H9 (cell line): ENCODE measurements around the gene PRMT7. TPM values are rescaled to one million over a fixed set of nuclear protein-coding genes. Genes with fewer than 3 reads are reported as not detected.

Experiments
- DNase-seq: peaks from one replicate; pipeline ENCODE4 v3.0.0-alpha.2; 2017
- H2AFZ ChIP-seq: one replicate; pipeline ENCODE4 v1.6.1; 2013; ENCODE audit warnings: mild to moderate bottlenecking, low read length, control low read depth, moderate library complexity
- H2AK5ac ChIP-seq: 2 replicates; pipeline ENCODE4 v1.6.1; 2013; ENCODE audit warnings: low read length, control low read depth, mixed read lengths; ENCODE audit not compliant: insufficient read length
- H2BK120ac ChIP-seq: one replicate; pipeline ENCODE4 v1.6.1; 2013; ENCODE audit warnings: low read depth, mild to moderate bottlenecking, low read length, control low read depth, inconsistent platforms; ENCODE audit not compliant: poor library complexity, severe bottlenecking
- H2BK12ac ChIP-seq: 2 replicates; pipeline ENCODE4 v1.6.1; 2013; ENCODE audit warnings: low read length, control low read depth, mixed read lengths, low read depth; ENCODE audit not compliant: insufficient read length
- H2BK15ac ChIP-seq: 2 replicates; pipeline ENCODE4 v1.6.1; 2013; ENCODE audit warnings: low read depth, low read length, control low read depth
- H2BK20ac ChIP-seq: one replicate; pipeline ENCODE4 v1.6.1; 2013; ENCODE audit warnings: low read depth, mild to moderate bottlenecking, low read length, control low read depth, inconsistent platforms; ENCODE audit not compliant: poor library complexity, severe bottlenecking
- H2BK5ac ChIP-seq: 2 replicates; pipeline ENCODE4 v1.6.1; 2013; ENCODE audit warnings: low read length, control low read depth, mixed read lengths; ENCODE audit not compliant: insufficient read length
- H3K14ac ChIP-seq: 2 replicates; pipeline ENCODE4 v1.6.1; 2013; ENCODE audit warnings: low read length, control low read depth; ENCODE audit not compliant: insufficient read depth
- H3K18ac ChIP-seq: 2 replicates; pipeline ENCODE4 v1.6.1; 2013; ENCODE audit warnings: low read depth, mild to moderate bottlenecking, mixed read lengths, low read length, control low read depth; ENCODE audit not compliant: insufficient read length
- H3K23ac ChIP-seq: 2 replicates; pipeline ENCODE4 v1.6.1; 2013; ENCODE audit warnings: low read length, control low read depth, mixed read lengths, low read depth; ENCODE audit not compliant: insufficient read length
- H3K23me2 ChIP-seq: 2 replicates; pipeline ENCODE4 v1.6.1; 2013; ENCODE audit warnings: low read depth, mild to moderate bottlenecking, mixed read lengths, low read length, control low read depth; ENCODE audit not compliant: insufficient read length, poor library complexity, severe bottlenecking
- H3K27ac ChIP-seq: 2 replicates; pipeline ENCODE4 v1.5.1; 2013; ENCODE audit warnings: low read length, control low read depth, mixed read lengths, low read depth; ENCODE audit not compliant: insufficient read length
- H3K27me3 ChIP-seq: 2 replicates; pipeline ENCODE4 v1.6.1; 2013; ENCODE audit warnings: low read length, control low read depth, inconsistent platforms; ENCODE audit not compliant: insufficient read depth
- H3K4ac ChIP-seq: 2 replicates; pipeline ENCODE4 v1.6.1; 2013; ENCODE audit warnings: low read depth, mild to moderate bottlenecking, control low read depth, inconsistent platforms, low read length, moderate library complexity
- H3K4me1 ChIP-seq: 2 replicates; pipeline ENCODE4 v1.6.1; 2013; ENCODE audit warnings: low read length, control low read depth, inconsistent platforms; ENCODE audit not compliant: insufficient read depth
- H3K4me2 ChIP-seq: 2 replicates; pipeline ENCODE4 v1.6.1; 2013; ENCODE audit warnings: low read length, control low read depth, mixed read lengths; ENCODE audit not compliant: insufficient read length, insufficient read depth
- H3K56ac ChIP-seq: 2 replicates; pipeline ENCODE4 v1.6.1; 2013; ENCODE audit warnings: low read depth, mild to moderate bottlenecking, mixed read lengths, low read length, control low read depth; ENCODE audit not compliant: insufficient read length
- H3K79me1 ChIP-seq: 2 replicates; pipeline ENCODE4 v1.6.1; 2013; ENCODE audit warnings: low read depth, mild to moderate bottlenecking, moderate library complexity, low read length, control low read depth, inconsistent platforms; ENCODE audit not compliant: insufficient read depth, poor library complexity, severe bottlenecking
- H3K79me2 ChIP-seq: 2 replicates; pipeline ENCODE4 v1.6.1; 2013; ENCODE audit warnings: low read length, control low read depth, inconsistent platforms; ENCODE audit not compliant: insufficient read depth
- H3K9ac ChIP-seq: 2 replicates; pipeline ENCODE4 v1.6.1; 2013; ENCODE audit warnings: low read length, control low read depth, mixed read lengths; ENCODE audit not compliant: insufficient read length; ENCODE audit errors: extremely low read depth
- H3K9me3 ChIP-seq: one replicate; pipeline ENCODE4 v1.6.1; 2013; ENCODE audit warnings: low read depth, low read length, inconsistent platforms; ENCODE audit not compliant: control insufficient read depth
- H3T11ph ChIP-seq: one replicate; pipeline ENCODE4 v1.6.1; 2013; ENCODE audit warnings: mild to moderate bottlenecking, low read length, control low read depth, inconsistent platforms
- H4K20me1 ChIP-seq: one replicate; pipeline ENCODE4 v1.6.1; 2013; ENCODE audit not compliant: control insufficient read depth, insufficient read length, insufficient read depth
- H4K5ac ChIP-seq: 2 replicates; pipeline ENCODE4 v1.6.1; 2013; ENCODE audit warnings: low read depth, mild to moderate bottlenecking, mixed read lengths, low read length, control low read depth; ENCODE audit not compliant: insufficient read length
- H4K8ac ChIP-seq: replicated peaks from 2 replicates; pipeline ENCODE4 v1.6.1; 2013; ENCODE audit warnings: low read length, control low read depth, mixed read lengths, low read depth; ENCODE audit not compliant: insufficient read length
- H4K91ac ChIP-seq: 2 replicates; pipeline ENCODE4 v1.6.1; 2013; ENCODE audit warnings: low read depth, mild to moderate bottlenecking, moderate library complexity, mixed read lengths, low read length, control low read depth; ENCODE audit not compliant: insufficient read length
- H3K27ac Mint-ChIP-seq, 3 experiments: 2 replicates in 2 of 3; 3 replicates in 1 of 3; pipeline ENCODE4 v1.8.0; 2020 to 2021; ENCODE audit warnings: mixed read lengths in 3 of 3, mild to moderate bottlenecking in 1 of 3, moderate library complexity in 1 of 3
- H3K27me3 Mint-ChIP-seq: 2 replicates; pipeline ENCODE4 v1.8.0; 2021; ENCODE audit warnings: low read depth, mild to moderate bottlenecking, moderate library complexity, mixed read lengths
- H3K36me3 Mint-ChIP-seq, 3 experiments: 2 replicates in 2 of 3; 3 replicates in 1 of 3; pipeline ENCODE4 v1.8.0; 2020 to 2021; ENCODE audit warnings: low read depth in 3 of 3, mixed read lengths in 3 of 3; ENCODE audit not compliant: insufficient read depth in 1 of 3
- H3K4me1 Mint-ChIP-seq, 2 experiments: 2 replicates each; pipeline ENCODE4 v1.8.0; 2020; ENCODE audit warnings: mixed read lengths in 2 of 2
- H3K4me3 Mint-ChIP-seq, 2 experiments: 2 replicates in 1 of 2; 3 replicates in 1 of 2; pipeline ENCODE4 v1.8.0; 2020 to 2021; ENCODE audit warnings: mild to moderate bottlenecking in 2 of 2, mixed read lengths in 2 of 2, moderate library complexity in 1 of 2
- H3K9me3 Mint-ChIP-seq, 2 experiments: 2 replicates in 1 of 2; 3 replicates in 1 of 2; pipeline ENCODE4 v1.8.0; 2020; ENCODE audit warnings: mild to moderate bottlenecking in 2 of 2, mixed read lengths in 2 of 2, moderate library complexity in 1 of 2
- CTCF ChIP-seq: fragments of 200-600 bp; sonication (generic); conservative IDR thresholded peaks from 3 replicates; pipeline ENCODE4 v1.8.0; 2021; ENCODE audit warnings: antibody characterized with exemption, mild to moderate bottlenecking
- WGBS: extraction: QIAGEN DNeasy Blood & Tissue Kit; methylation state at CpG from one replicate; pipeline ENCODE4 v1.1.7; 2013; ENCODE audit warnings: missing lambda C conversion rate, low lambda C conversion rate, mixed read lengths; ENCODE audit not compliant: insufficient read length; ENCODE audit errors: extremely low coverage; 5-methylcytosine and 5-hydroxymethylcytosine counted together
- total RNA-seq: library from RNA; stranded (reverse); gene quantifications from 2 replicates; pipeline ENCODE4 v1.2.1, GENCODE V29; 2021

PRMT7 gene
- total RNA-seq, 1 experiment from 2014 or later: 56.6 TPM

GRCh38 chr16:68332411-68333121, 21.7 kb downstream of the PRMT7 start:
- Mint-ChIP-seq H3K9me3 (no peaks in the 10 kb centered on the region), H3K27ac (peak overlapping the region in 2 of 3 experiments; percentile 43 to 63; a peak in 4 of 7 replicates), H3K27me3 (no peaks in the 10 kb centered on the region), H3K4me1 (peaks cover 3 to 6% of the 10 kb centered on the region in 2 experiments; a peak in 3 of 4 replicates), H3K4me3 (no peak overlapping the region), H3K36me3 (peaks cover 8 to 51% (median 32%) of the 10 kb centered on the region in 3 experiments; a peak in 6 of 7 replicates)
- H2AK5ac ChIP-seq: no peak overlapping the region
- no peaks in the 10 kb centered on the region for H3K9me3 ChIP-seq
- no peak overlapping the region for H3K23ac ChIP-seq
- no peak overlapping the region for H2BK12ac ChIP-seq
- no peak overlapping the region for H4K91ac ChIP-seq
- H3K27me3 ChIP-seq: no peaks in the 10 kb centered on the region; the same call in 1 of the 2 replicates
- H3K4me2 ChIP-seq: no peak overlapping the region
- no peak overlapping the region for H3K27ac ChIP-seq
- H3K4me1 ChIP-seq: no peaks in the 10 kb centered on the region
- no peaks in the 10 kb centered on the region for H3K23me2 ChIP-seq
- H2BK5ac ChIP-seq: no peak overlapping the region
- TF ChIP-seq CTCF: no peak
- DNase-seq: no peak
- no peak overlapping the region for H3K18ac ChIP-seq
- no peak overlapping the region for H3T11ph ChIP-seq
- WGBS: no CpG with 5 or more reads among the region's 7 CpGs
- H3K56ac ChIP-seq: no peak overlapping the region
- H2AFZ ChIP-seq: no peak overlapping the region
- no peaks in the 10 kb centered on the region for H3K79me1 ChIP-seq
- no peak overlapping the region for H3K4ac ChIP-seq
- H4K8ac ChIP-seq: no peak overlapping the region
- H2BK15ac ChIP-seq: no peak overlapping the region
- no peak overlapping the region for H3K9ac ChIP-seq
- no peak overlapping the region for H3K14ac ChIP-seq
- H2BK20ac ChIP-seq: no peak overlapping the region
- no peak overlapping the region for H4K5ac ChIP-seq
- H2BK120ac ChIP-seq: no peak overlapping the region
- no peaks in the 10 kb centered on the region for H3K79me2 ChIP-seq
- no peaks in the 10 kb centered on the region for H4K20me1 ChIP-seq
